Fibroblast of skin of back (primary cell): ENCODE data around the gene CAPN9.
"Not testable (repeated sequence)": the region's sequence is repeated elsewhere in the genome, so short reads cannot be mapped to it uniquely, and the experiment has no call there.

Experiments used
- DNase-seq: peaks from one replicate; pipeline ENCODE4 v3.0.0-alpha.2; 2013

The CAPN9 gene

GRCh38 chr1:230746617-230747016, 571 bp upstream of the CAPN9 start:
- no peak for DNase-seq

- no peak for DNase-seq
Observed at GRCh38 chr1:230747890-230748800, 957 bp downstream of the CAPN9 start.

GRCh38 chr1:230749150-230749549, 2.0 kb downstream of the CAPN9 start:
- DNase-seq: no peak

GRCh38 chr1:230749635-230750034, 2.4 kb downstream of the CAPN9 start:
- no peak for DNase-seq

- no peak for DNase-seq
Observed at GRCh38 chr1:230750576-230750975, 3.4 kb downstream of the CAPN9 start.

- no peak for DNase-seq
Observed at GRCh38 chr1:230750986-230751625, 3.9 kb downstream of the CAPN9 start.

- DNase-seq: no peak
Observed at GRCh38 chr1:230752407-230752806, 5.2 kb downstream of the CAPN9 start.

GRCh38 chr1:230753191-230753585, 6.0 kb downstream of the CAPN9 start:
- DNase-seq: no peak

GRCh38 chr1:230753586-230754251, 6.5 kb downstream of the CAPN9 start:
- DNase-seq: peak; percentile 20

GRCh38 chr1:230754796-230755195, 7.6 kb downstream of the CAPN9 start:
- no peak for DNase-seq

GRCh38 chr1:230757856-230758708, 10.9 kb downstream of the CAPN9 start:
- no peak for DNase-seq

GRCh38 chr1:230758709-230759368, 11.7 kb downstream of the CAPN9 start:
- DNase-seq: peak; percentile 9

GRCh38 chr1:230759369-230760065, 12.3 kb downstream of the CAPN9 start:
- no peak for DNase-seq

- no peak for DNase-seq
Observed at GRCh38 chr1:230760360-230760827, 13.2 kb downstream of the CAPN9 start.

GRCh38 chr1:230761443-230762167, 14.4 kb downstream of the CAPN9 start:
- DNase-seq: no peak

GRCh38 chr1:230763927-230764591, 16.9 kb downstream of the CAPN9 start:
- no peak for DNase-seq

- no peak for DNase-seq
Observed at GRCh38 chr1:230766318-230766717, 19.1 kb downstream of the CAPN9 start.

- DNase-seq: not testable (repeated sequence)
Observed at GRCh38 chr1:230767859-230768612, 20.8 kb downstream of the CAPN9 start.
